ENCODE measurements around the gene SUN5.
"Not testable (repeated sequence)": the region's sequence is repeated elsewhere in the genome, so short reads cannot be mapped to it uniquely, and the experiment has no call there.

Gene SUN5

DNA sequence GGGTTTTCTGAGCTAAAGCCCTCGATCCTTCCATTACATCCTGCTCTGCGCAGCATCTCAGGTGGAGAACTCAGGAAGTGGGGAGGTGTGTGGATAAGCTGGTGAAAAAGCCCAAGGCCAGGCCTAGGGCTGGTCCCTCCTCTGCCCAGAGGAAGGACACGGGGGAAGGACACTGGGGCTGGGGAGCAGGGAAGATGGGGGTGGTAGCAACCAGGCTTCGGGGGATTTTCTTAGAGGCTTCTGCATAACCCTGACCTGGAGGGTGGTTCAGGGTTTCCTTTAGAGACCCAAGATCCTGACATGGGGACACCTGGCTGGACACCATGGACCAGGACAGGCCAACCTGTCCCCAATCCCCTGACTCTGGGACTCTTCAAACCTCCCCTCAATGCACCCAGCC, 37.9 kb downstream of the SUN5 start:
- no peaks in the 10 kb centered on the region for H3K9me3 ChIP-seq (ENCODE audit: control insufficient read depth, insufficient read depth, low read depth, low read length)
- H3K27me3 ChIP-seq (ENCODE audit: control insufficient read depth, insufficient read depth, low read length), result no peaks in the 10 kb centered on the region
- no peak overlapping the region for H3K4me3 ChIP-seq (ENCODE audit: low read depth, low read length)
- peaks cover 8% of the 10 kb centered on the region for H3K4me1 ChIP-seq (ENCODE audit: control insufficient read depth, insufficient read depth, low read length)
- no peaks in the 10 kb centered on the region for H3K36me3 ChIP-seq (ENCODE audit: control insufficient read depth, insufficient read depth, low read length)
- H3K27ac ChIP-seq (ENCODE audit: low read depth, low read length), result no peak overlapping the region
- no peak overlapping the region for H3K9ac ChIP-seq (ENCODE audit: low read length)

GRCh38 chr20:32965581-32966373, 38.5 kb downstream of the SUN5 start:
- no peaks in the 10 kb centered on the region for H3K27me3 ChIP-seq (ENCODE audit: control insufficient read depth, insufficient read depth, low read length)

DNA sequence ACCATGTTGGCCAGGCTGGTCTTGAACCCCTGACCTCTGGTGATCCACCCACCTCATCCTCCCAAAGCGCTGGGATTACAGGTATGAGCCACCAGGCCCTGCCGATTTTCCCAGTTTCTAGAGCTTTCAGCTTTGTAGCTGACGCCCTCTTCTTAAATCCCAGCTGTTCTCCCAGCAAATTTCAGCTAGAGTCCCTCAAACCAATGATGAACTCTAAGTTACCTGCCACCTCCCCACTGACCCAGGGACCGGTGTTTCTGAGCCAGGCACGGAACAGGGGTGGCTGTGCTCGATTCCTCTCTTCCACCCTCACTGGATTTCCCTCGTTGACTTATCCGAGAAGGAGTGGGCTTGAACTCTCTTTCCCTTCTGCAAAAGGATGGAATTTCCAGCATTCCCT, 39.1 kb downstream of the SUN5 start:
- H3K36me3 ChIP-seq (ENCODE audit: control insufficient read depth, insufficient read depth, low read length), result no peaks in the 10 kb centered on the region
- no peak overlapping the region for H3K9ac ChIP-seq (ENCODE audit: low read length)
- H3K4me3 ChIP-seq (ENCODE audit: low read depth, low read length), result no peak overlapping the region
- no peaks in the 10 kb centered on the region for H3K4me1 ChIP-seq (ENCODE audit: control insufficient read depth, insufficient read depth, low read length)
- H3K27me3 ChIP-seq (ENCODE audit: control insufficient read depth, insufficient read depth, low read length), result no peaks in the 10 kb centered on the region
- H3K9me3 ChIP-seq (ENCODE audit: control insufficient read depth, insufficient read depth, low read depth, low read length), result no peaks in the 10 kb centered on the region
- H3K27ac ChIP-seq (ENCODE audit: low read depth, low read length), result no peak overlapping the region

More at GRCh38 chr20:32965581-32966373, 38.5 kb downstream of the SUN5 start:
- Histone ChIP-seq H3K36me3 (ENCODE audit: control insufficient read depth, insufficient read depth, low read length) (no peaks in the 10 kb centered on the region), H3K27ac (ENCODE audit: low read depth, low read length) (no peak overlapping the region), H3K9me3 (ENCODE audit: control insufficient read depth, insufficient read depth, low read depth, low read length) (no peaks in the 10 kb centered on the region), H3K9ac (ENCODE audit: low read length) (no peak overlapping the region), H3K4me3 (ENCODE audit: low read depth, low read length) (no peak overlapping the region), H3K4me1 (ENCODE audit: control insufficient read depth, insufficient read depth, low read length) (peaks cover 1% of the 10 kb centered on the region)

DNA sequence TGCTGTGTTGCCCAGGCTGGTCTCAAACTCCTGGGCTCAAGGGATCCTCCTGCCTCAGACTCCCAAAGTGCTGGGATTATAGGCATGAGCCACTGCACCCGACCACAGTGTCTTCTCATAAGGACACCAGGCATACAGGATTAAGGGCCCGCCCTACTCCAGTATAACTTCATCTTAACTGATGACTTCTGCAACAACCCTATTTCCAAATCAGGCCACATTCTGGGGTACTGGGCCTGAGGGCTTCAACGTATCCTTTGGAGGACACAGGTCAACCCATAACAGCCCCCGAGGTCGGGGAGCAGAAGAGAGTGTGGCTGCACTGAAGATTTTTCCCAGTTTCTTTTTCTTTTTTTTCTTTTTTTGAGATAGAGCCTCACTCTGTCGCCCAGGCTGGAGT, 39.7 kb downstream of the SUN5 start:
- Histone ChIP-seq H3K27ac (ENCODE audit: low read depth, low read length) (no peak overlapping the region), H3K36me3 (ENCODE audit: control insufficient read depth, insufficient read depth, low read length) (no peaks in the 10 kb centered on the region), H3K9me3 (ENCODE audit: control insufficient read depth, insufficient read depth, low read depth, low read length) (no peaks in the 10 kb centered on the region), H3K27me3 (ENCODE audit: control insufficient read depth, insufficient read depth, low read length) (no peaks in the 10 kb centered on the region), H3K4me1 (ENCODE audit: control insufficient read depth, insufficient read depth, low read length) (no peaks in the 10 kb centered on the region; the same call in 1 of the 2 replicates), H3K9ac (ENCODE audit: low read length) (no peak overlapping the region), H3K4me3 (ENCODE audit: low read depth, low read length) (no peak overlapping the region)

GRCh38 chr20:32963176-32963575, 41.1 kb downstream of the SUN5 start:
- H3K27ac ChIP-seq (ENCODE audit: low read depth, low read length), result no peak overlapping the region
- peaks cover 2% of the 10 kb centered on the region; the same call in 1 of the 2 replicates for H3K9me3 ChIP-seq (ENCODE audit: control insufficient read depth, insufficient read depth, low read depth, low read length)
- H3K9ac ChIP-seq (ENCODE audit: low read length), result no peak overlapping the region
- H3K27me3 ChIP-seq (ENCODE audit: control insufficient read depth, insufficient read depth, low read length), result no peaks in the 10 kb centered on the region
- H3K4me3 ChIP-seq (ENCODE audit: low read depth, low read length), result no peak overlapping the region
- no peaks in the 10 kb centered on the region; the same call in 1 of the 2 replicates for H3K4me1 ChIP-seq (ENCODE audit: control insufficient read depth, insufficient read depth, low read length)
- no peaks in the 10 kb centered on the region for H3K36me3 ChIP-seq (ENCODE audit: control insufficient read depth, insufficient read depth, low read length)

DNA sequence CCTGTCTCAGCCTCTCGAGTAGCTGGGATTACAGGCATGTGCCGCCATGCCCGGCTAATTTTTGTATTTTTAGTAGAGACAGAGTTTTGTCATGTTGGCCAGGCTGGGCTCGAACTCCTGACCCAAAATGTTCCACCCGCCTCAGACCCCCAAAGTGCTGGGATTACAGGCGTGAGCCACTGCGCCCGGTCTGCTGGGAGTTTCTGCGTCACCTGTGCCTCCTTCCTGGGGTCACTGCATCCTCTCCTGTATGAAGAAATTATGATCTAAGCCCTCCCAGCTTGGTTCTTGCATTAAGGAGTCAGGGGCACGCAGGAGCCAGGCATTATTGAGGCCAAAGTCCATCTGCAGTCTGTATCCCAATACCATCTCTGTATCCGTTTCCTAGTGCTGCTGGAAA, 41.6 kb downstream of the SUN5 start:
- H3K27ac ChIP-seq (ENCODE audit: low read depth, low read length); H3K4me1 ChIP-seq (ENCODE audit: control insufficient read depth, insufficient read depth, low read length); H3K9ac ChIP-seq (ENCODE audit: low read length); H3K9me3 ChIP-seq (ENCODE audit: control insufficient read depth, insufficient read depth, low read depth, low read length); H3K36me3 ChIP-seq (ENCODE audit: control insufficient read depth, insufficient read depth, low read length); H3K27me3 ChIP-seq (ENCODE audit: control insufficient read depth, insufficient read depth, low read length); H3K4me3 ChIP-seq (ENCODE audit: low read depth, low read length): not testable (repeated sequence)

- no peaks in the 10 kb centered on the region for H3K36me3 ChIP-seq (ENCODE audit: control insufficient read depth, insufficient read depth, low read length)
- no peak overlapping the region for H3K9ac ChIP-seq (ENCODE audit: low read length)
- no peak overlapping the region for H3K4me3 ChIP-seq (ENCODE audit: low read depth, low read length)
- peaks cover 12% of the 10 kb centered on the region for H3K9me3 ChIP-seq (ENCODE audit: control insufficient read depth, insufficient read depth, low read depth, low read length)
- no peak overlapping the region for H3K27ac ChIP-seq (ENCODE audit: low read depth, low read length)
- no peaks in the 10 kb centered on the region; the same call in 1 of the 2 replicates for H3K4me1 ChIP-seq (ENCODE audit: control insufficient read depth, insufficient read depth, low read length)
- no peaks in the 10 kb centered on the region for H3K27me3 ChIP-seq (ENCODE audit: control insufficient read depth, insufficient read depth, low read length)
These were observed 42.2 kb downstream of the SUN5 start for GRCh38 chr20:32962053-32962452.

GRCh38 chr20:32960849-32961731, 43.1 kb downstream of the SUN5 start:
- Histone ChIP-seq H3K4me1 (ENCODE audit: control insufficient read depth, insufficient read depth, low read length) (no peaks in the 10 kb centered on the region; the same call in 1 of the 2 replicates), H3K27ac (ENCODE audit: low read depth, low read length) (no peak overlapping the region), H3K4me3 (ENCODE audit: low read depth, low read length) (no peak overlapping the region), H3K9ac (ENCODE audit: low read length) (no peak overlapping the region), H3K36me3 (ENCODE audit: control insufficient read depth, insufficient read depth, low read length) (no peaks in the 10 kb centered on the region), H3K27me3 (ENCODE audit: control insufficient read depth, insufficient read depth, low read length) (no peaks in the 10 kb centered on the region), H3K9me3 (ENCODE audit: control insufficient read depth, insufficient read depth, low read depth, low read length) (peaks cover 20% of the 10 kb centered on the region)

DNA sequence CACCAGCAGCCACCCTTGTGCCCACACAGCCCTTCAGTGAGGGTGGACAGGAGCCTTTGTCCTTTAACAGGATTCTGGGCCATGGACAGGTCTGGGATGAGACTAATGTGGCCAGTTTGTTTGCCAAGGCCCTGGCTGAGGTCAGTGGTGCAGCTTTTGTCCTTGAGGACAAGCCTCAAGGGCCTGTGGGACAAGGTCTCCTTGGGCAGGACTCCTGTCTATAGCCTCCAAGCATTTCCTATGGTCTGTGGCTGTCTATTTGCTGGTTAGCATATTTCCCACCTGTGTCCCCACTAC, 44.1 kb downstream of the SUN5 start:
- Histone ChIP-seq H3K9me3 (ENCODE audit: control insufficient read depth, insufficient read depth, low read depth, low read length) (peaks cover 24% of the 10 kb centered on the region), H3K27me3 (ENCODE audit: control insufficient read depth, insufficient read depth, low read length) (no peaks in the 10 kb centered on the region), H3K4me3 (ENCODE audit: low read depth, low read length) (no peak overlapping the region), H3K9ac (ENCODE audit: low read length) (no peak overlapping the region), H3K27ac (ENCODE audit: low read depth, low read length) (no peak overlapping the region), H3K4me1 (ENCODE audit: control insufficient read depth, insufficient read depth, low read length) (no peaks in the 10 kb centered on the region; the same call in 1 of the 2 replicates), H3K36me3 (ENCODE audit: control insufficient read depth, insufficient read depth, low read length) (no peaks in the 10 kb centered on the region)

- Histone ChIP-seq H3K36me3 (ENCODE audit: control insufficient read depth, insufficient read depth, low read length) (no peaks in the 10 kb centered on the region), H3K4me1 (ENCODE audit: control insufficient read depth, insufficient read depth, low read length) (no peaks in the 10 kb centered on the region; the same call in 1 of the 2 replicates), H3K27me3 (ENCODE audit: control insufficient read depth, insufficient read depth, low read length) (no peaks in the 10 kb centered on the region), H3K27ac (ENCODE audit: low read depth, low read length) (no peak overlapping the region), H3K9ac (ENCODE audit: low read length) (no peak overlapping the region), H3K9me3 (ENCODE audit: control insufficient read depth, insufficient read depth, low read depth, low read length) (peaks cover 24% of the 10 kb centered on the region), H3K4me3 (ENCODE audit: low read depth, low read length) (no peak overlapping the region)
These were observed 44.6 kb downstream of the SUN5 start for GRCh38 chr20:32959351-32960221.

Measured in HUES6 (cell line).